ENCODE measurements around the gene LRCH4.
"Not testable (repeated sequence)": the region's sequence is repeated elsewhere in the genome, so short reads cannot be mapped to it uniquely, and the experiment has no call there.

LRCH4 gene

DNA sequence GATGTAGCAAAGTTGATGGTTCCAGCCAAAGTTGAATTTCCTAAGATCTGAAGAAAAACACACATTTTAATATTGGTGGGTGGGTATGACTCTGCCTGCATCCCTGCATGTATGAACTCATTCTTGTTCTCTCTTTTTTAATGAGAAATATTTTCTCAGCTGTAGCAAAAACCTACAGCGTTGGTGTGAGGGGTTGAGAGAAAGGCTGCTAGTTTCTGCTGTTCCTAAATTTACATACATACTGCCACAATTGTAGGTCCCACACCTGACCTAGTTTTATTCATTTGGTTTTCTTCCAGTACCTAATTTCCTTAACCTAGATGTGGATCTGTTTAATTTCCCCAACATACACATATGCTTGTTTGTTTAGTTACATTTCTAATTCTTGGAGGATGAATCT, 42.3 kb downstream of the LRCH4 start:
- Histone ChIP-seq H3K9me3 (ENCODE audit: low read depth, low read length) (no peaks in the 10 kb centered on the region), H3K4me3 (no peak overlapping the region), H3K9ac (ENCODE audit: insufficient read length) (no peak overlapping the region), H3K36me3 (ENCODE audit: insufficient read depth, low read length) (no peaks in the 10 kb centered on the region), H3K27ac (no peak overlapping the region)
- no peak for DNase-seq (ENCODE audit: low read depth, low spot score)
- TF ChIP-seq POLR2AphosphoS5 (IDR thresholded peaks at IDR 0.05; ENCODE audit: borderline replicate concordance, low read depth, low read length) (no peak), EZH2 (IDR thresholded peaks at IDR 0.05) (no peak), FOXP2 (optimal IDR thresholded peaks at IDR 0.05; ENCODE audit: control extremely low read depth, extremely low read length, insufficient read depth) (no peak)

DNA sequence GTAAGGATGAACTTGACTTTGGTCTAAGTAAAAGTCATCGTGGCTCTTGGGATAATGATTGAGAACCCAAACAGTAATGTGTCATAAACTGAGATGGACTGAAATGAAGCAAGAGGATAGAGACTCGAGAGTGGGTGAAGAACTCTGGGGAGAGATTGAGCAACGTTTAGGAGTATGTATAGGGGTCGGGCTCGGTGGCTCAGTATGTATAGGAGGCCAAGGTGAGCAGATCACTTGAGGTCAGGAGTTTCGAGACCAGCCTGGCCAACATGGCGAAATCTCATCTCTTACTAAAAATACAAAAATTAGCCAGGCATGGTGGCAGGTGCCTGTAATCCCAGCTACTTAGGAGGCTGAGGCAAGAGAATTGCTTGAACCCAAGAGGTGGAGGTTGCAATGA, 44.6 kb downstream of the LRCH4 start:
- not testable (repeated sequence) for H3K4me3 ChIP-seq; DNase-seq (ENCODE audit: low read depth, low spot score); H3K27ac ChIP-seq; H3K36me3 ChIP-seq (ENCODE audit: insufficient read depth, low read length); H3K9ac ChIP-seq (ENCODE audit: insufficient read length); H3K9me3 ChIP-seq (ENCODE audit: low read depth, low read length)

DNA sequence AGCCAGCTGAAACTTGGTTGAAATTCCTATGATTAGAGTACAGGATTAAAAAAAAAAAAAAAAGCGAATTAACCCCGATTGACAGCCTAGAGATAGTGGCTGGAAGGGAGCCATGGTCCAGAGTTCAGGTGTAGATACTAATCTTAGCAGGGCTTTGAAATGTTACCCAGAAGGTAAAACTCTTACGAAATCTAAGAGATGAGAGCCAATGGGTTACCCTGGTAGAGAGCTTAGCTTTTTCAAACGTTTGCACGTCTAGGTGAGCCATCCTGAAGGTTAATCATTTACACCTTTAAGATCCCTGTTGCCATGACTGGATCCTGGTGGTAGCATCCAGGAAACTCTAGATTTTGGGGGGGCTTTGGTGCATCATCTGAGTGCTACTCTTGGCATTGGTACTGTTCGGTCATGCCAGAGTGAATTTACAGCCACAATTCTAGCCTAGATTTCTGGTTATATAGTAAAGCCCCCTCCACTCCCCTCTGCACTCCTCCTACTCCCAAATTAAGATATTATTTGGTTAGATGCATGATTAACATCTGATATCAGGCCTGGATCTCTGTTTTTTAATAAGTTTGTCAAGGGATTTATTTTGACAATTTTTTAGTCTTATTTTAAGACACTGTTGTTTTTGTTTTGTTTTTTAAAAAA, 45.7 kb downstream of the LRCH4 start:
- TF ChIP-seq FOXP2 (optimal IDR thresholded peaks at IDR 0.05; ENCODE audit: control extremely low read depth, extremely low read length, insufficient read depth) = no peak
- no peak for TF ChIP-seq POLR2AphosphoS5 (IDR thresholded peaks at IDR 0.05; ENCODE audit: borderline replicate concordance, low read depth, low read length)
- no peak for TF ChIP-seq EZH2 (IDR thresholded peaks at IDR 0.05)
- H3K9me3 ChIP-seq (ENCODE audit: low read depth, low read length) = no peaks in the 10 kb centered on the region
- H3K36me3 ChIP-seq (ENCODE audit: insufficient read depth, low read length) = no peaks in the 10 kb centered on the region
- peak overlapping the region; percentile 86 for H3K4me3 ChIP-seq
- no peak overlapping the region for H3K27ac ChIP-seq
- H3K9ac ChIP-seq (ENCODE audit: insufficient read length) = no peak overlapping the region
- DNase-seq (ENCODE audit: low read depth, low spot score) = no peak

GRCh38 chr7:100539436-100540006, 46.4 kb downstream of the LRCH4 start:
- peak overlapping the region; percentile 48 for H3K9ac ChIP-seq (ENCODE audit: insufficient read length)

GRCh38 chr7:100538654-100539435, 47.1 kb downstream of the LRCH4 start, which contains the start of gene AGFG2:
TSS of gene AGFG2 (plus strand) at chr7:100539203. CDS start at chr7:100539347, 144 bp downstream.
- Histone ChIP-seq H3K9ac (ENCODE audit: insufficient read length) (peak within 1 kb of the TSS; percentile 64), H3K4me3 (peak within 1 kb of the TSS; percentile 86), H3K9me3 (ENCODE audit: low read depth, low read length) (no peaks in the 10 kb centered on the region), H3K36me3 (ENCODE audit: insufficient read depth, low read length) (no peaks in the 10 kb centered on the region), H3K27ac (peak within 1 kb of the TSS; percentile 51; the same call in 1 of the 2 replicates)
- DNase-seq (ENCODE audit: low read depth, low spot score) = peak; percentile 94
- TF ChIP-seq POLR2AphosphoS5 (IDR thresholded peaks at IDR 0.05; ENCODE audit: borderline replicate concordance, low read depth, low read length) = peak; percentile 31
- peak; percentile 66 for TF ChIP-seq FOXP2 (optimal IDR thresholded peaks at IDR 0.05; ENCODE audit: control extremely low read depth, extremely low read length, insufficient read depth)
- TF ChIP-seq EZH2 (IDR thresholded peaks at IDR 0.05) = no peak

More at GRCh38 chr7:100539436-100540006, 46.4 kb downstream of the LRCH4 start:
- no peak for TF ChIP-seq POLR2AphosphoS5 (IDR thresholded peaks at IDR 0.05; ENCODE audit: borderline replicate concordance, low read depth, low read length)
- H3K27ac ChIP-seq = no peak overlapping the region
- H3K36me3 ChIP-seq (ENCODE audit: insufficient read depth, low read length) = no peaks in the 10 kb centered on the region
- no peak for DNase-seq (ENCODE audit: low read depth, low spot score)
- H3K4me3 ChIP-seq = peak overlapping the region; percentile 86
- H3K9me3 ChIP-seq (ENCODE audit: low read depth, low read length) = no peaks in the 10 kb centered on the region

DNA sequence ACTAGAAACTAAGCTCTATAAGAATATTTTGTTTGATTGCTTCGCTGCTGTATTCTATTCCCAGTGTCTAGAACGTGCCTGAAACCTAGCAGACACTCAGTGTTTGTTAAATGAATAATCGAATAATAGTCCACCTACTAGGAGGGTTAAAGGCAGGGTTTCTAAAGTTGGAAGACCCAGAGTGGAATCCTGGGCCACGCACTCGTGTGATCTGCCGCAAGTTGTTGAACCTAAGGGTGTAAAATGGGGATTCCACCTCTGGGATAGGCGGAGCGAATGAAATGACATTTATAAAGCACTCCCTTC, 47.6 kb downstream of the LRCH4 start:
- TF ChIP-seq POLR2AphosphoS5 (IDR thresholded peaks at IDR 0.05; ENCODE audit: borderline replicate concordance, low read depth, low read length) (no peak), FOXP2 (optimal IDR thresholded peaks at IDR 0.05; ENCODE audit: control extremely low read depth, extremely low read length, insufficient read depth) (no peak)
- H3K4me3 ChIP-seq = peak overlapping the region; percentile 82
- H3K9ac ChIP-seq (ENCODE audit: insufficient read length) = peak overlapping the region; percentile 64
- DNase-seq (ENCODE audit: low read depth, low spot score) = no peak
- no peaks in the 10 kb centered on the region for H3K9me3 ChIP-seq (ENCODE audit: low read depth, low read length)
- peak overlapping the region; percentile 51; the same call in 1 of the 2 replicates for H3K27ac ChIP-seq
- no peaks in the 10 kb centered on the region for H3K36me3 ChIP-seq (ENCODE audit: insufficient read depth, low read length)

- not testable (repeated sequence) for H3K4me3 ChIP-seq; H3K9ac ChIP-seq (ENCODE audit: insufficient read length); H3K36me3 ChIP-seq (ENCODE audit: insufficient read depth, low read length); H3K27ac ChIP-seq; DNase-seq (ENCODE audit: low read depth, low spot score); H3K9me3 ChIP-seq (ENCODE audit: low read depth, low read length)
These were observed 49.2 kb downstream of the LRCH4 start for GRCh38 chr7:100536695-100537094.

DNA sequence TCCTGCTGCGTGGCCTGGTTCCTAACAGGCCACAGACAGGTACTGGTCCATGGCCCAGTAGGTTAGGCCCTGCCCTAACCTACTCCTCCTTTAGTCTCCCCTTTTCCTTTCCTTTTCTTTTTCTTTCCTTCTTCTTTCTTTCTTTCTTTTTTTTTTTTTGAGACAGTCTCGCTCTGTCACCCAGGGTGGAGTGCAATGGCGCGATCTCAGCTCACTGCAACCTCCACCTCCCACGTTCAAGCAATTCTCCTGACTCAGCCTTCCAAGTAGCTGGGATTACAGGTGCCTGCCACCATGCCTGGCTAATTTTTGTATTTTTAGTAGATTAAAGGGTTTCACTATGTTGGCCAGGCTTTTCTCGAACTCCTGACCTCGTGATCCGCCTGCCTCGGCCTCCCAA, 49.9 kb downstream of the LRCH4 start:
- not testable (repeated sequence) for H3K9me3 ChIP-seq (ENCODE audit: low read depth, low read length); H3K4me3 ChIP-seq

More for the DNA sequence above, 49.9 kb downstream of the LRCH4 start:
- H3K36me3 ChIP-seq (ENCODE audit: insufficient read depth, low read length); DNase-seq (ENCODE audit: low read depth, low spot score); H3K27ac ChIP-seq; H3K9ac ChIP-seq (ENCODE audit: insufficient read length): not testable (repeated sequence)

Measured in SK-N-MC (cell line).